Stimulated activated CD8-positive, alpha-beta memory T cell treated with anti-CD3 and anti-CD28 coated beads, Interleukin-7, amount 100 ng/mL, for 1 hour (primary cell): ENCODE results near the gene TVP23A.
"Not testable (repeated sequence)": the region's sequence is repeated elsewhere in the genome, so short reads cannot be mapped to it uniquely, and the experiment has no call there.

ENCODE experiments used
- DNase-seq, 2 donors: peaks; one replicate each; pipeline ENCODE4 v3.0.0-alpha.2; 2020; ENCODE audit warnings: low read depth in 2 of 2

Gene TVP23A

GRCh38 chr16:10799736-10800135 is 18.9 kb downstream of the TVP23A start:
- DNase-seq = no peak

DNA sequence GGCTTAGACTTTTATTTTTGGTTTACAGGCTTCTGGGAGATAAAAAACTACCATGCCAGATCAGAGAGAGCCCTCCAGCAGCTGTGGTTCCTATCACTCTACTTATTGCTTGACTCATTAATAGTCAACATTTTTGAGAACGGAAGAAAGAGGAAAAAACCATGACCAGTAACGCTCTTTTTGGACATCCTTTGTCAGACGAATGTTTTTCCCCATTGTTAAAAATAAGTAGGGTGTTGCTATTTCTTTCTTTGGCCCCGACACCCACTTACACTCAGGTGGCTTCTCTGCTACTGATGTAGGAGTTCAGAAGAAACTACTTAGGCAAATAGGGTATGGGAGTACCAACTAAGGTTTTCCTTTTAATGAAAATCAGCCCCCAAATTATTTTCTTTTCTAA is 27.5 kb downstream of the TVP23A start:
- DNase-seq = no peak

- not testable (repeated sequence) for DNase-seq
Observed at GRCh38 chr16:10788630-10789029, 30.0 kb downstream of the TVP23A start.

DNA sequence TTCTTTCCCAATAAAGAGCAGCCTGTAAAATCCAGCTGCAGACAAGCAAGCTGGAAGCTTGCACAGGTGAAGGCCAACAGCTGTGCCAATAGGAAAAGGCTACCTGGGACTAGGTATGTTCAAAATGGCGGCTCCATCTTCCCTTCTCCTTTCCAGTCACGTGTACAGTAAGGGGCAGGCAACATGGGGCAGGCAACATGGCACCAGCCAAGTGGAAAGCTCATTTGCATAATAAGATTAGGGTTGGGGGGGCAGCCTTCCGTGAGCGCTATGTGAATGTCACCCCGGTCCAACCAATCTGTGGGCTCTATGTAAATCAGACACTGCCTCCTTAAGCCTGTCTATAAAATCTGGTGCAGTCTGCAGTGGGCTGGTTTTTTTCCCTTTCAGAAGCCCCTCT is 31.3 kb downstream of the TVP23A start:
- no peak for DNase-seq

GRCh38 chr16:10782628-10783027 is 36.0 kb downstream of the TVP23A start:
- DNase-seq = no peak

DNA sequence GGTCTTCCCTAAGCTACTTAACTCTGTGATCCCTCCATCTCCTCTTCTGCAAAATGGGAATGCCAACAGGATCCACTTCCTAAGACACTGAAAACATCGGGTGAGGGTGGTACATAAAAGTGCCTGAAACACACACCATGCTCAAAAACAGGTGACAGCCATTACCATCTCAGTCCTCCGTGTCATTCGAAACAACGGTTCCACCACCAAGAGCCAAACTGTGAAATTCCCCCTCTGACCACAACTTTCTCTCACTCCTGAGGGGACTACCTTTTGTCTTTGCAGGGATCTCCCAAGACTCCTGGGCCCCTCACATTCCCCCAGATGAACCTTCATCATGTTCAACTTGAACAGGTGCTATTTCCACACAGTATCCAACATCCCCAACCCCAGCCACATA is 38.0 kb downstream of the TVP23A start:
- DNase-seq = no peak

GRCh38 chr16:10779908-10780307 is 38.7 kb downstream of the TVP23A start:
- not testable (repeated sequence) for DNase-seq

- no peak for DNase-seq
Observed at GRCh38 chr16:10777356-10777755, 41.2 kb downstream of the TVP23A start.

DNA sequence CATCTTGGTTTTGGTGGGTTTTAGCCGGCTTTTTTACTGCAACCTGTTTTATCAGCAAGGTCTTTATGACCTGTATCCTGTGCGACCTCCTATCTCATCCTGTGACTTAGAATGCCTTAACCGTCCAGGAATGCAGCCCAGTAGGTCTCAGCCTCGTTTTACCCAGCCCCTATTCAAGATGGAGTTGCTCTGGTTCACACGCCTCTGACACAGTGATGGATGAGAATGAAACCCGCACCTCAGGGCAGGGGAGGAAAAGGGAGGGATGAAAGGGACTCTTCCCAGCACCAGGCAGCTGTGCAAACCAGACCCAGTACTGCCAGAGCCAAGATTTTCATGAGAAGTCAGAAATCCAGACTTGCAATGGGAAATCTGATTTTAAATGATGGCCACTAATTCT is 41.7 kb downstream of the TVP23A start:
- not testable (repeated sequence) for DNase-seq

GRCh38 chr16:10776280-10776679 is 42.3 kb downstream of the TVP23A start:
- DNase-seq = no peak

DNA sequence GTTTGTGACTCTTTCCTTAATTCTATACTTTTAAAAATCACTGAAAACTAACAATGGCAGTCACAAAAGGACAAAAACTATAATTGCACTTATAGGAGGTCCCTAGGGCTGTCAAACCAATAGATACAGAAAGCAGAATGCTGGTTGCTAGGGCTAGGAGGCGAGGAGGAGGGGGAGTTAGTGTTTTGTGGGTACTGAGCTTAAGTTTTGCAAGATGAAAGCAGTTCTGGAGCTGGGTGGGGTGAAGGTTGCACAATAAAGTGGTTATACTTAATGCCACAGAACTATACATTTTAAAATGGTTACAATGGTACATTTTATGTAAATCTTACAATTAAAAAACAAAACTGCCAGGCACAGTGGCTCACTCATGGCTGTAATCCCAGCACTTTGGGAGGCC is 47.7 kb downstream of the TVP23A start:
- no peak for DNase-seq

DNA sequence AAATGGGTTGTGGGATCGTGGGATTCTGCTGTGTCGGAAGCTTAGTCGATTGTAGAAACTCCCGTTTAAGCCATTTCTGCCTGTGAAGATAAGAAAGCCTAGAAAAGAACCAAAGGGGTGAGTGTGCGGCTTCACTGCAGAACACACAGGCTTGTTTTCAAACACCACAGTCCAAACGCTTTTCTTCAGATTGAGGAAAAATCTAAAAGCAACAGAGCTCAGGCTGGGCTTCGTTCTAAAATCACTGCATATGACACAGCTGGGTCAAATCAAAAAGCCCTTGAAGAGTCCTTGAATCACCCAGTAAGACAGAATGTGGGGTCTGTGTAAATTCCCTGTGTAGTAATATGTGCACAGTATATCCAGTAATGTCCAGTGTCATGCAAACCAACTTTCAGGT is 49.2 kb downstream of the TVP23A start:
- DNase-seq = no peak

DNA sequence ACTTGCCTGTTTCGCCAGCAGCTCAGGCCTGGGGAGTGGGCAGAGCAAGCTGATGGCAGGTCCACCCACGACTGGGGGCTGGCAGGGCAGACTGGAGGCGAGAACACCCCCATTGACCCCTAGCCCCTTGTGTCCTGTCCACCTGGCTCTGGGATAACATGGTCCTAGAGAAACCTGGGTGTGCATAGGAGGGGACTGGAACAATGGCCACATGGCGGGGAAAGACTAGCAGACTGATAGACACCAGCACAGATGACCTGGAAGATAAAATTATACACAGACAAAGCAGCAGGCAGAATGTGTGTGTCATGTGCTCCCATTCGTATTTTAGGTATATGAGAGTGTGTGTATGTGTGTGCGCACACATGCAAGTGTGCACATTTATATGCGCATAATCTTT is 51.5 kb downstream of the TVP23A start:
- DNase-seq = no peak

DNA sequence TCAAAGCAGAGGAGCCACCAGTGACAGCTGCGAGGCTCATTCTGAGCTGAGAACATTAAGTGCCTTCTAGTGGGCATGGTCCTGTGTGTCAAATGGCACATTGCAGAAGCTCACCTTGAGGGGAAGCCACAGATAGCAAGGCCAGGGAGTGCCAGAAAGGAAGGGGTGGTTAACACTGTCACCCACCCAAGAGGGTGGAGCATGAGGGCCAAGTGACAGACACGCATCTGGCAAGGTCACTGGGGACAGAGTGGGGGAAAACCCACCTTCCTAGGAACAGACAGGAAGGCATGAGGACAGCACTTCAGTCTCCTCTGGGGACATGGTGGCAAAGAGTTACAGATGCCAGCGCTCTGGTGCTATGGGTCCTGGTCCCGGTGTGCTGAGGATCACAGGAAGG is 52.8 kb downstream of the TVP23A start:
- DNase-seq = no peak

GRCh38 chr16:10763456-10763855 is 55.1 kb downstream of the TVP23A start:
- DNase-seq = no peak

DNA sequence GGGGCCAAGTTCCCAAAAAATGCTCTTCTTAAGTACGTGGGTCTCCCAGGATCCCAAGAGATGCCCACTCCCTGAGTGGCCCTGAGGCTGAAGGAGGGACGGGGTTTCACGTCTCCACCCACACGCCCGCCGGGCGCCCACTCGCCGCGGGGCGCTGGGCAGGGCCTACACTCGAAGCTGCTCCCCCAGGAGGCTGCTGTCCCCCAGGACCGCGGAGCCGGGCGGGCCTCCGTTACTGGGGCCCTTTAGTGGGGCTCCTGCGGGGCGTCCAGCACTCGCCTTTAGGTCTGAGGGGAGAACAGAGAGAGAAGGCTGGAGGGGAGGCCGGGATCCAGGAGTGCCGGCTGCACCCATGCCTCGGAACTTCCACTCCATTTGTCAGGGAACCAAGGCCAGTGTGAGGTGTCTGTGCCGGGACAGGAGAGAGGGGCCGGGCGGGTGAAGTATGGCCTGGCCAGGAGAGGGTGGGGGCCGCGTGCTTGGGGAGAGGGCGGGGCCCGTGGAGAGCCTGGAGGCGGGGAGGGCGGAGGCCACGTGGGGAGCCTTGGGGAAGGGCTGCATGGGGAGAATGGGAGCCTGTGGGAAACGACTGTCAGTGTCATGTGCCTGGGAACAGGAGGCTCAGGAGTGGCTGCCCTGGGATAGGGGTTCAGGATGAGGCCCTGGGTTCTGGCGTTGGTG is 56.1 kb downstream of the TVP23A start:
- DNase-seq = no peak

DNA sequence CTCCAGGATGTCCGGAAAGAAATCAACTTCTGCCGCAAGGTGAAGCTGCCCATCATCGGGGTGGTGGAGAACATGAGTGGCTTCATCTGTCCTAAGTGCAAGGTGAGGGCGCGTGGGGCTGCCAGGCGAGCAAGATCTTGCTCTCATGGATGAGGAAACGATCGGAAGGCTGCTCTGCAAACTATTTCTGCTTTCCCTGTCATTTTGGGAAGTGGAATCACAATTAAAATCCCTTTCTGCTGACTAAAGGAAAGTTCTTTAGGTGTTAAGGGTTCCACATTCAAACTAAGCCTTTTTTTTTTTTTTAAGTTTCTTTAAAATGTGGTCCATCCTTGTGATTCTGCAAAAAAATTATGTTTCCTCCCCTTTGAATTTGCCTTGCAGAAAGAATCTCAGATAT is 57.2 kb downstream of the TVP23A start:
- no peak for DNase-seq

DNA sequence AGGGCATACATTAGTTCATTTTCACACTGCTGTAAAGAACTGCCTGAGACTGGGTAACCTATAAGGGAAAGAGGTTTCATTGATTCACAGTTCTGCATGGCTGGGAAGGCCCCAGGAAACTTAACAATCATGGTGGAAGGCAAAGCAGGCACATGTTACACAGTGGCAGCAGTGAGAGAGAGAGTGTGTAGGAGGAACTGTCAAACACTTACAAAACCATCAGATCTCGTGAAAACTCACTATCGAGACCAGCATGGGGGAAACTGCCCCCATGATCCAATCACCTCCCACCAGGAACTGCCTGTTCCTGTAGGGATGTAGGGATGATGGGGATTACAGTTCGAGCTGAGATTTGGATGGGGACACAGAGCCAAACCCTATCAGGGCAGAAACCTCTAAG is 57.7 kb downstream of the TVP23A start:
- DNase-seq = no peak

DNA sequence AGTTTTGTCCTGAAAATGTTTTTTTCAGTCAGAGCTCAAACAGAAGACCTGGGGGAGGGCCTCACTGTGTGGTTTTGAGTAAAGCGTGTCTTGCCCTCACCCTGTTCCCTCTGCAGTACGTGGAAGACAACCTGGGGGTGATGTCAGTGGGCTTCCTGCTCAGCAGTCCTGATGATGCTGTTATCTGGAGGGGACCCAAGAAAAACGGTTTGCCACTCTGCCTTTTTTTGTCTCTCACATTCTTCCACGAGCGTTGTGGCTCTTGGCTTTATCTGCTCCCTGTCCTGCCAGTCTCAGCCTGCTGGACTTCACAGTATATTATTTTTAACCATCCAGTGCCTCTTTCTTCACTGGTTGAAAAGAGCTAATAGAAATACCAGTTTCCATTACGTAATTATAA is 62.0 kb downstream of the TVP23A start:
- DNase-seq = no peak

DNA sequence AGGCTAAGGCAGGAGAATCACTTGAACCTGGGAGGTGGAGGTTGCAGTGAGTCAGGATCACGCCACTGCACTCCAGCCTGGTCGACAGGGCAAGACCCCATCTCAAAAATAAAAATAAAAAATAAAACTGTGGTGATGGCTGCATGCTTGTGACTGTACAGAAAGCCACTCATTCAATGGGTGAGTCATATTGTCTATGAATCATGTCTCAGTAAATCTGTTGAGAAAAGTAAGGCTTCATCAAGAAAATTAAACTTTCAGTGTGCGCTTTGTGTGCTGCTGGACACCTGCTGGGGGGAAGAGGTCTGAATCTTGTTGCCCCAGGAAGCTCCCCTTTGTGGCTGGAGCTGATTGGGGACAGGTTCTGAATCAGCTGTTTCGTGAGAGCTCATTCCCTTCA is 63.7 kb downstream of the TVP23A start:
- no peak for DNase-seq

- no peak for DNase-seq
Observed at GRCh38 chr16:10753670-10754069, 64.9 kb downstream of the TVP23A start.

DNA sequence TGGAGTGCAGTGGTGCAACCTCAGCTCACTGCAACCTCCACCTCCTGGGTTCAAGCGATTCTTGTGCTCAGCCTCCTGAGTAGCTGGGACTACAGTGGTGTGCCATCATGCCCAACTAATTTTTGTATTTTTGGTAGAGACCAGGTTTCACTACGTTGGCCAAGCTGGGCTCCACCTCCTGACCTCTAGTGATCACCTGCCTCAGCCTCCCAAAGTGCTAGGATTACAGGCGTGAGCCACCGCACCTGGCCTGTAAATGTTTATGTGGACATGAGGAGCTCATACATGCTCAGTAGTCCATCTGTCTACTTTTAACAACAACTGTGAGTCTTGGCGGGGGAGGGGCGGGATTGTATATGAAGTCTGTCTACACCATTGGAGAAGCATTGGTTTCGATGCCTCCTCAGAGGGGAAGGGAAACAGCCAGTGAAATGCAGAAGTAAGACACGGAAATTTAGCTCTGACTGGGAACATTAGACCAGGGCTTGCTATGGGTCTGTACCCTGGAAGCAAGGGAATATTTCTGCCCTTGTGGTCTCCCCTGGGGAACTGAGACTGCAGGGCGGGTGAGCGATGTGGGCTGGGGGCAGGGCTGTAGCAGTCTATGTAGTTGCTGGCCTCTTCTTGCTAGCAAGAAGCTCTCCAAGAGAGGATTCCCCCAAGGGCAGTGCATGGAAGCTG is 65.6 kb downstream of the TVP23A start:
- DNase-seq = no peak

DNA sequence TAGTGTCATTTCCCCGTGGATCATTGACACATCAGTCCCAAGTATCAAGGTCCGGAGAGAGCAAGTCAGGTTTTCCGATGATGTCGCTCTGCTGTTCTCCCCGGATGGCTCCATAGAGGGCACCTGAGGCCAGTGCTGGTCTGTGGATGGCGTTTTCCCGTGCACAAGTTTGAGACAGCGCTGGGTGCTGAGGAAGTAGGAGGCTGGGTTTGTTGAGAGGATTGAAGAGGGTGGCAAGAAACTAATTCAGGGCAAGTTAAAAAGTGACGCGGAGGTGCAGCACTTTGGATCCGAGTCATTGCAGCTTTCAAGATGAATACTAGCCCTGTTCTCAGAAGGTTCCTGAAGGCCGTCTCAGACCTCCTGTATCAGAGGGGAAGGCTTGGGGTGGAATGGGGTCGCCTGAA is 67.3 kb downstream of the TVP23A start:
- DNase-seq = no peak

GRCh38 chr16:10750793-10751192 is 67.8 kb downstream of the TVP23A start:
- no peak for DNase-seq
